ENCODE data around the gene PRR13.

GRCh38 chr12:53486736-53487487 is 45.4 kb downstream of the PRR13 start:
- no peak for TF ChIP-seq CTCF (IDR thresholded peaks at IDR 0.05)
- TF ChIP-seq EZH2 (IDR thresholded peaks at IDR 0.05): no peak
- TF ChIP-seq EZH2phosphoT487 (IDR thresholded peaks at IDR 0.05): no peak

Data from neural progenitor cell (in vitro differentiated cells).